SU-DHL-6 (cell line): ENCODE results near the gene CCDC152.

ENCODE experiments used
- H2AFZ ChIP-seq: fragments of 200-600 bp; sonication (generic); 2 replicates; pipeline ENCODE4 v1.6.1; 2014; ENCODE audit warnings: low read depth, mild to moderate bottlenecking, moderate library complexity, mixed read lengths, antibody characterized with exemption, low read length; ENCODE audit not compliant: severe bottlenecking
- H3F3A ChIP-seq: fragments of 200-600 bp; shearing (Covaris generic); 2 replicates; pipeline ENCODE4 v1.6.0; 2016; ENCODE audit warnings: antibody characterized with exemption, mild to moderate bottlenecking; ENCODE audit not compliant: insufficient read depth
- H3K27ac ChIP-seq: fragments of 200-600 bp; sonication (generic); 2 replicates; pipeline ENCODE4 v1.5.1; 2016; ENCODE audit warnings: low read depth, mild to moderate bottlenecking, low read length, moderate library complexity, mixed read lengths
- H3K27me3 ChIP-seq: fragments of 200-600 bp; sonication (generic), shearing (Covaris generic); 2 replicates; pipeline ENCODE4 v1.6.0; 2014; ENCODE audit warnings: mild to moderate bottlenecking, low read length
- H3K36me3 ChIP-seq: fragments of 200-600 bp; sonication (generic); 2 replicates; pipeline ENCODE4 v1.6.1; 2014; ENCODE audit warnings: mild to moderate bottlenecking, low read length, mixed read lengths
- H3K4me2 ChIP-seq: fragments of 300-600, 200-600 bp; shearing (Covaris generic), sonication (generic); 2 replicates; pipeline ENCODE4 v1.6.0; 2014; ENCODE audit warnings: low read length, low read depth, mild to moderate bottlenecking; ENCODE audit not compliant: poor library complexity, severe bottlenecking
- H3K4me3 ChIP-seq: fragments of 200-600 bp; sonication (generic); 2 replicates; pipeline ENCODE4 v1.5.1; 2014; ENCODE audit warnings: antibody characterized with exemption, low read length, mild to moderate bottlenecking, mixed read lengths; ENCODE audit not compliant: insufficient read depth, poor library complexity, severe bottlenecking
- H3K79me2 ChIP-seq: fragments of 200-600 bp; sonication (generic); 2 replicates; pipeline ENCODE4 v1.6.1; 2014; ENCODE audit warnings: mild to moderate bottlenecking, low read length, moderate library complexity; ENCODE audit not compliant: insufficient read depth
- H3K9ac ChIP-seq: fragments of 200-600 bp; sonication (generic); 2 replicates; pipeline ENCODE4 v1.7.0; 2014; ENCODE audit warnings: mild to moderate bottlenecking, low read length
- H3K9me2 ChIP-seq: fragments of 200-600 bp; sonication (generic); replicated peaks from 2 replicates; pipeline ENCODE4 v1.6.1; 2014; ENCODE audit warnings: low read length; ENCODE audit not compliant: insufficient read depth
- H3K9me3 ChIP-seq: fragments of 200-600 bp; sonication (generic); 2 replicates; pipeline ENCODE4 v1.6.1; 2014; ENCODE audit warnings: low read length, mixed read lengths; ENCODE audit not compliant: insufficient read depth
- H4K20me1 ChIP-seq: fragments of 200-600 bp; sonication (generic); 2 replicates; pipeline ENCODE4 v1.6.1; 2014; ENCODE audit warnings: low read depth, mild to moderate bottlenecking, antibody characterized with exemption, low read length, moderate library complexity, mixed read lengths
- CTCF ChIP-seq: fragments of 200-600 bp; sonication (generic); IDR thresholded peaks from one replicate; pipeline ENCODE4 v1.5.1; 2017; ENCODE audit warnings: antibody characterized with exemption, mild to moderate bottlenecking, low read length, moderate library complexity; ENCODE audit not compliant: insufficient read depth, poor library complexity, severe bottlenecking
- EZH2phosphoT487 ChIP-seq: fragments of 200-600 bp; sonication (generic), shearing (Covaris generic); conservative IDR thresholded peaks from 2 replicates; pipeline ENCODE4 v1.6.1; 2018; ENCODE audit warnings: mild to moderate bottlenecking, antibody characterized with exemption, low read length, moderate library complexity, mixed read lengths

The CCDC152 gene, protein sequence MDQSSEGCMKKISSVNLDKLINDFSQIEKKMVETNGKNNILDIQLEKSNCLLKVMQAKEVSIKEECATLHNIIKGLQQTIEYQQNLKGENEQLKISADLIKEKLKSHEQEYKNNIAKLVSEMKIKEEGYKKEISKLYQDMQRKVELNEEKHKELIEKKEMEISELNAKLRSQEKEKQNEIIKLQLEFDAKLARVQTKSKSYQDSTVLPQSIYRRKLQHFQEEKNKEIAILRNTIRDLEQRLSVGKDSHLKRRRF

DNA sequence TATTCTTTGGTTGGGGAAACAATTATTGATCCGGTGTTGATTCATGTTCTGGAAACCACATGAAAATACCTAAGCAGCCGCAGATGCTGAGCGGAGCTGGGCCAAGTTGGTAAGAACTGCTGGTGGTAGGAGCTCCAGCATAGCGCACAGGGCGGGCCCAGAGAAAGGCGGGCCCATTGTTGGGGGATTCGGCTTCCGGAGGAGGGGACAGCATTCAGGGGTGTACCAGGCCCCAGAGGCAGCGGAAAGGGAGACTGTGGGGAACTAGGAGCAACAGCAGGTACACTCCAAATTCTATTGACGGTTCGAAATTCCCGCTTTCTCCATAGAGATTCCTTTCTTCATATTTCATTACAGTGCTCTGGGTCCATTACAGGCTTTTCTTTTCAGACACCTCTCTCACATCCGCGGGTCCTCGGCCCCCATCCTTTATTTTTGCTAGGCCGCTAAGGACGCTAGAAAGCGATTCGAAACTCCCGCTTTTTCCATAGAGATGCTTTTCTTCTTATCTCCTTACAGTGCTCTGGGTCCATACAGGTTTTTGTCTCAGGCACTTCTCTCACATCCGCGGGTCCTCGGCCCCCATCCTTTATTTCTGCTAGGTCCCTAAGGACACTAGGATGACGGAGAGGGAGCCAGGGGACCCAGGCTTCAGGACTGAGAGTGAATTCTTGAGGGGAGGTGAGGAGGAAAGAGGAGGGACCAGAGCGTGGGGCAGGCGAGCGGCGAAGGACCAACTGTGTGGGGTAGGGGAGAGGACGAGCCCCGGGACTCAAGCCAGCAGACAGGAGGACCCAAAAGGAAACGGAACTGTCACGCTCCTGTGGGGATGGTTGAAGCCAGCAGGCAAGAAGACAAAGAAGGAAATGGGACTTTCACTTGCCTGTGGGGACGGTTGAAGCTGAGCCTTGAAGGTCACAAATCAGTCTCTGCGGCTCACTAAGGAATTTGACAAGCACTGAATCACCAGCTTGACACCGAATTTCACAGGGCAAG, at the start of gene CCDC152:
Gene CCDC152 (plus strand): TSS at position 213 of the 996 bp plus-strand sequence. CDS start 2,304 bp downstream, outside the sequence.
- Histone ChIP-seq H3K4me2 (no peak within 1 kb of the TSS), H3K79me2 (no peaks in the 10 kb centered on the region), H4K20me1 (no peaks in the 10 kb centered on the region), H3K9me3 (no peaks in the 10 kb centered on the region), H2AFZ (no peak within 1 kb of the TSS), H3K27ac (no peak within 1 kb of the TSS), H3K27me3 (no peaks in the 10 kb centered on the region), H3K9ac (no peak within 1 kb of the TSS), H3F3A (no peaks in the 10 kb centered on the region), H3K4me3 (no peak within 1 kb of the TSS), H3K36me3 (no peaks in the 10 kb centered on the region), H3K9me2 (no peaks in the 10 kb centered on the region)
- TF ChIP-seq CTCF (no peak), EZH2phosphoT487 (no peak)

- Histone ChIP-seq H3K4me3 (no peak overlapping the region), H3F3A (no peaks in the 10 kb centered on the region), H3K9me2 (no peaks in the 10 kb centered on the region), H3K9me3 (no peaks in the 10 kb centered on the region), H3K27ac (no peak overlapping the region), H3K79me2 (no peaks in the 10 kb centered on the region), H4K20me1 (no peaks in the 10 kb centered on the region), H2AFZ (no peak overlapping the region), H3K4me2 (no peak overlapping the region), H3K9ac (no peak overlapping the region), H3K36me3 (no peaks in the 10 kb centered on the region), H3K27me3 (no peaks in the 10 kb centered on the region)
- TF ChIP-seq CTCF (no peak), EZH2phosphoT487 (no peak)
Measured at GRCh38 chr5:42715785-42716184, 40.8 kb upstream of the CCDC152 start.

- H4K20me1 ChIP-seq, result no peaks in the 10 kb centered on the region
- no peaks in the 10 kb centered on the region for H3F3A ChIP-seq
- no peak overlapping the region for H2AFZ ChIP-seq
- no peak overlapping the region for H3K27ac ChIP-seq
- H3K9ac ChIP-seq, result no peak overlapping the region
- no peak for TF ChIP-seq CTCF
- TF ChIP-seq EZH2phosphoT487, result no peak
- no peaks in the 10 kb centered on the region for H3K27me3 ChIP-seq
- no peak overlapping the region for H3K4me2 ChIP-seq
- H3K79me2 ChIP-seq, result no peaks in the 10 kb centered on the region
- no peak overlapping the region for H3K4me3 ChIP-seq
- H3K9me3 ChIP-seq, result no peaks in the 10 kb centered on the region
- no peaks in the 10 kb centered on the region for H3K36me3 ChIP-seq
- no peaks in the 10 kb centered on the region for H3K9me2 ChIP-seq
Measured at GRCh38 chr5:42718591-42718990, 38.0 kb upstream of the CCDC152 start.
